HG03521 (cell line): ENCODE data around the gene SHISA4.
"Not testable (repeated sequence)": the region's sequence is repeated elsewhere in the genome, so short reads cannot be mapped to it uniquely, and the experiment has no call there.

Source experiments
- ATAC-seq: cut with Tn5 transposase; IDR thresholded peaks from one replicate; pipeline ENCODE4 v1.9.1; 2021; ENCODE audit warnings: mild to moderate bottlenecking, moderate library complexity; ENCODE audit not compliant: unreplicated experiment

SHISA4 gene

DNA sequence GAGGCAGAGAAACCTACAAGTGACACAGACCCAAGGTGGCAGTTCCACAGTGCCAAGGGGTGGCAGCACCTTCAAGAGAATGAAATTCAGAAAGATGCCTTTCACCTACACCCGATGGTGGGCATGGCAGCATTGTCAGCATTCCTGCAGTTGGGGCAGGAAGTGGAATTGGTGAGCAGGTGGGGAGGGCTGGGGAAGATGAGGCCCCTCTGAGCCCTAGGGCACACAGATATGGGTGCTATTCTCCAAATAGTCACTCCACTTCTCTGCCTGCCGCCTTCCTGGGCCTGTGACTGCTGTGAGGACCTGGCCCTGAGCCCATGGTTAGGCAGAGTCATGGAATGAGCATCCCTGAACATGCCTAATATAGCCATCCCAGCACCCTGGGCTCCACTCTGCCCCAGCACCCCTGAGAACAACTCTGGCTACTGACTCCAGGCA lies 8.3 kb downstream of the SHISA4 start:
- no peak for ATAC-seq

DNA sequence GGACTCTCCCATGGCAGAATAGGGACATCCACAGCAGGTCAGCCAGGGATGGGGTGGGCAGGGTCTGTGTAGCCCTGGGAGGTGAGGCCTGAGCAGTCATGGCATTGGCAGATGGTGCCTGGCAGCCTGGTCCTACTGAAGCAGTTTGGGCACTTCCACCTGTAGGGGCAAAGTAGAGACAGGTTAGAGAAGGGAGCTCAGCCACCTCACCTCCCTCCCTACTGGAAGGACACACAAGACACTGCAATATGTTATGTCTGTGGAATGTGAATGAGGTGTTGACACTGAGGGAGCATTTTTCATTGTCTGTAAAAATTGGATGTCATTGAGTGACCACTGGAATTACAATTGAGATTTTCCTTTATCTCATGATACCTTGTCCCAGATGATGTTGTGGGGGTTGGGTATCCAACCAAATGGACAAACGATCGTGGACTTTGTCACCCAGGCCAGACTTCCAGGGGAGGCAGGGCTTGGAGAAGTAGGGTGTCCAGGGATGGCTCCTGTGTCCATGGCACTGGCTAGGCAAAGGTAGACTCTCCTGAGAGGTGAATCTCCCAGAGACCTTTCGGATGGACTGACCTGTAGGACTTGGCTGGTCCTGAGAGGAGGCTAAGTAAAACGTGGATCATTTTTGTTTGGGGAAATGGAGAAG lies 9.7 kb downstream of the SHISA4 start:
- ATAC-seq, result no peak

DNA sequence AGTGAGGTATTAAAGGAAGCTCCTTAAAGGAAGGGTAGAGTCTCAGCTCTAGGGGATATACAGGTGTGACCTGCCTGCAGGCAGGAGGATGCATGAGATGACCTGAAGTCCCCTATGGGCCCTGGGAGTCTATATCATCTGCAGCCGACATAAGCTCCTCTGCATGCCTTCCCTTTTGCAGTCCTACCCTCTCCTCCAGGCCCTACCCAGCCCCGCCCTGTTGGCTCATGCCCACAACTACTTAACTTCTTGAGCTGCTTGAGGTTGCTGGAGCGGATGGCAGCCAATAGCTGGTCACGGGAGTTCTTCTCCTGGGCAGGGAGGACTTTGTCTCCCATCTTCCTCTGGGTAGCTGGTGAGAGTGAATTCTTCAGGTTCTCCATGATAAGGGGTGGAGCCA lies 10.3 kb downstream of the SHISA4 start:
- no peak for ATAC-seq

DNA sequence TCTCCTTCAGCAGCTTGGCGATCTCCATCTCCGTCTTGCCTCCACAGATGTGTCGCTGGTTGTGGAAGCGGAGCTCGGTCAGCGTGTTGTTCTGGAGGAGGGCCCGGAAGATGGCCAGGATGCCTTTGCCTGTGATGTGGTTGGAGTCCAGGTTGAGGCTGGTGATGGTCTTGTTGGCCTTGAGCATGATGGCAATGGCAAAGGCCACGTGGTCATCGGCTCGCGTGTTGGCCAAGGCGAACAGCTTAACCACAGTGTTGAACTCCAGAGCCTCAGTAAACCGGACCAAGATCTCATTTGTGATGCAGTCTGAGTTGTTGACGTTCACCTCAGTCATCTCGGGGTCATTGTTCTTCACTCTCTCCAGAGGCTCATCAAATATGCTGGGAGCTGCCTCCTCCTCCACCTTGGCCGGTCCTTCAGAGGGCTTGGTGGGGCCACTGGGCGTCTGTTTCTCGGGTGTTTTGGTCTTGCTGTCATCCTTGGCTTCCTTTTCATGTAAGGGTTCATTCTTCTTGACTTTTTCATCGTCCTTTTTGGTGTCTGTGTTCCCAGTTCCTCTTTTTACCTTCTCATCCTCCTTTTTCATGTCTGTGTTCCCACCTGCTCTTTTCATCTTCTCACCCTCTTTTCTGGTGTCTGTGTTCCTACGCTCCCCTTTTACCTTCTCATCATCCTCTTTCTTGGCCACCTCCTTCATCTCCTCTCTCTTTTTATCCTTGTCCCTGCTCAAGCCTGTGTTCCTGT lies 11.2 kb downstream of the SHISA4 start:
- no peak for ATAC-seq

DNA sequence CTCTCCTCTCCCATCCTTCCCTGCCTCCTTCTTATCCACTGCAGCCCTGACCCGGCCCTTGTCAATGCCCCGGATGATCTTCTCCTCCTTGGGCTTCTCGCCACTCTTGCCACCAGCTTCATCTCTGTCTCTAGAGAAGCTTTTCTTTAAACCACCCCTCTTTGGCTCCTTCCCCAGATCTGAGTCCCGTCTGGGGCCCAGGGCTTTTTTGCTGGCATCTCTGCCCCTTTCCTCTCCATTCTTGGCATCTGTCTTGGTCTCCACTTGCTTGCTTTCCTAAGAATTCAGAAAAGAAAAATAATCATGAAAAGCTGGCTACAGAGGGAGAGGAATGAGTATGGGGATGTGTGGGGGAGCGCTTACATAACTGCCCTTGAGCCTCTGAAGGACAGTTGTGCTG lies 11.8 kb downstream of the SHISA4 start:
- no peak for ATAC-seq

DNA sequence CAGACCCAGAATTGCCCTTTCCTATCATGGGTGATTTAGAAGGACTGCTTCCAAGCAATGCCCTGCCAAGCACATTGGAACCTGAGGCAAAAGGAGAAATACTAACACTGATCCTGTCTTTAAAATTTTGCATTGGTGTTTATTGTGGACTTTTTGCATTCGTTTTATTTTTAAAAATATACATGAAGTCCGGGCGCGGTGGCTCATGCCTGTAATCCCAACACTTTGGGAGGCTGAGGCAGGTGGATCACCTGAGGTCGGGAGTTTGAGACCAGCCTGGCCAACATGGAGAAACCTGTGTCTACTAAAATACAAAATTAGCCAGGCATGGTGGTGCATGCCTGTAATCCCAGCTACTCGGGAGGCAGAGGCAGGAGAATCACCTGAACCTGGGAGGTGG lies 12.3 kb downstream of the SHISA4 start:
- ATAC-seq, result not testable (repeated sequence)

DNA sequence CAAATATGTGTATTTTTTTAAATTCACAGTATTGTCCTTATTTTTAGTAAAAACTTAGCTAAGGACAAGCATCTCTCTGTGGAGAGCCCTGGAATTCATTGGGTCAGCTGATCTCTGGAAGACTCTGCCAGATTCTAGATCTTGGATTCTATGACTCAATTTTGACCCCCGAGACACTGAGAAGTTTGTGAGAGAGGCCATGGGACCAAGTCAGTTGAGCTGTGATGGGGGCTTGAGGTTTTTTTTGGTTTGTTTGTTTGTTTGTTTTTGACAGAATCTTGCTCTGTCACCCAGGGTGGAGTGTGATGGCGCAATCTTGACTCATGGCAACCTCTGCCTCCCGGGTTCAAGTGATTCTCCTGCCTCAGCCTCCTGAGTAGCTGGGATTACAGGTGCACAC lies 13.5 kb downstream of the SHISA4 start:
- ATAC-seq, result no peak

DNA sequence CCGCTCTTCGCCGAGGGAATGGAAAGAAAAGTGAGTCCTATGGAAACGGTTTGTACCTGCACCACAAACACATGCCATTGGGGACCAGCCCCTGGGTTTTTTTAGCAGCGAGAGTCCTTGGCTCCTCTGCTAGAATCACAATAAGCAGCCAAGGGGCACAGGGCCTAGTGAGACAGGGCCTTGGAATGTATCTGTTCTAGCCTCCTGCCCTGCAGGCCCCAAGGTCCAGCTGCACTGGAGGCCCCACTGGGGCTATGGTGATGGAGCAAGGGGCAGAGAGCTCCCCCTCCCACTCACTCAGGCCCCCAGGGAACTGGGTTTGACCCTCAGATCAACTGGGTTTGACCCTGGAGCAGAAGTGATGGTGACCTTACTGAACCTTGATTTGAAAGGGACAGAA lies 14.4 kb downstream of the SHISA4 start:
- no peak for ATAC-seq

DNA sequence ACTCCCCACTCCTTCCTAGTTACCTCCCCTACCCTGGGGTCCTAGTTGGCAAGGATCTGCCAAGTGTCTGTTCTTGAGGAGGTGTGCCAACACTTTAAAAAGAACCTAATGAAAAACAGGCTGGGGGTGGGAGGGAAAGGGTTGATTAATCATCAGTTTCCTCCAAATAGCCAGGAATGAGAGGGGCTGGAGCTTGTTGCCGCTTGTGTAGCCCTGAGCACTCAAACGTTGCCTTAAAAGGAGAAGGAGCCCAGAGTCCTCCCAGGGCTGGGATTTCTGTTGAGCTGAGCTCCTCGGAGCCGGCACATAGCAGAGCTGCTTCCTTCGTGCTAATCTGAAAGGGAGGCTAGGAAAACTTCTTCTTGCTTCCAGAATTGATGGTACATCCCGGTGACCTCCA lies 15.9 kb downstream of the SHISA4 start:
- ATAC-seq, result no peak

DNA sequence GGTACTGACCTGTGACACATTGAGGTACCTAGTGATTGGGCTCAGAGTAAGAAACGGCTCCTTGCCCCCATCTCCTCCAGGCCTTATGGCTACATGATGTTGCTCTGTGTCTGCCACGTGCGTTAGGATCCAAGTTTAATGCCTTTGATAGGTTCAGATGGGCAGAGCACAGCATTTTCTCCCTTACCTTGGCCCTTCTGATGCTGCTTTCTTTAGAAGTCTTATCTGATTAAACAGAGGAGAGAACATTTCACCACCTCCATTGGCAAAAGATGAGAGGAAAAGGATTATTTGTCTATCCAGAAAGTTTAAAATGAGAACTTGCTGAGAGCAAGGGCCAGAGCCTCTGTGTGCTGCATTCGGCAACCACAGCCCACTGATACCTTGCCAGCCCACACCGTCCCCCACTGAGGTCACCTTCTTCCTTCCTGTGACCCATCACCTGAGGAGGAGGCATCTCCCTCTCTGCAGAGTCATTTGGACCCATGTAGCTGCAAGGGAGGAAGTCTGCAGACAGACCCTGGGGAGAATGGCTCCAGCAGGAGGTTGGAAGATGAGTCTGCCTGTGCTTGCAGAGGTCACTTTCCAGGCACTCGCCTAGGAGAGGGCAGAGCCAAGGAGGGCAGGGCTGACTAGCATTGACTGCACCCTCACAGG lies 16.7 kb downstream of the SHISA4 start:
- no peak for ATAC-seq

DNA sequence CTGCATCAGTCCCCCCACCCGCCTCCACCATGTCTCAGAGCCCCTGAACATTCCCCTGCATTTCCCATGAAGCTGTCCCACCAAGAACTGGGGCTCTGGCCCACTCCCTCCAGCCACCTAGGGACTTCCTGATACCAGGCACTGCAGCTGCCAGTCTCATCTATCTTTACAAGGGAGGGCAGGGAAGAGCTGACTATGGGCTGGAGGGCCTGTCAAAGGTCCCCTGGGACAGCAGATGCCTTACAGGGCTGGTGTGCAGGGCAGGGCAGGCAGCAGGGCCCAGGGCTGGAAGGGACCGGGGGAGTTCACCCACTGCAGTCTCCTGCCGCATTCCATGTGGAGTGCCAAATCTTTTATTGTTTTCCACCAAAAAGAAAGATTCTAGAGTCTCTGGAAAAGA lies 17.6 kb downstream of the SHISA4 start:
- ATAC-seq, result no peak

DNA sequence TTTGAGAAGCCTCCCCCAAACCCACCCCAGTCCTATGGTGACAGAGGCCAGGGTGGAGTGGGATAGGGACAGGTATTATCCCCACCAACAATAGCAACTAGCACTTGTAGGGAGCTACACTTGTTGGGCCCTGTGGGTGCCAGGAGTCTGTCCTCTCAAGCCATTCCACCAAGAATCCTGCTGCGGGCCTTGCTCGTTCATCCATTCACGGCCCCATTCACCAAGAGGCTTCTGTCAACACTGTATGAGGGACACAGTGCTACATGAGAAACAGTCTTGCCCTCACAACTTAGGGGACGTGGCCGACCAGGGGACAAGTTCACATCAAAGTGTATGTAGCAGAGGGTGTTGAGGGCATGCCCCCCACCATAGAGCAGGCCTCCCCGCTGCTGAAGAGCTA lies 18.9 kb downstream of the SHISA4 start:
- no peak for ATAC-seq

DNA sequence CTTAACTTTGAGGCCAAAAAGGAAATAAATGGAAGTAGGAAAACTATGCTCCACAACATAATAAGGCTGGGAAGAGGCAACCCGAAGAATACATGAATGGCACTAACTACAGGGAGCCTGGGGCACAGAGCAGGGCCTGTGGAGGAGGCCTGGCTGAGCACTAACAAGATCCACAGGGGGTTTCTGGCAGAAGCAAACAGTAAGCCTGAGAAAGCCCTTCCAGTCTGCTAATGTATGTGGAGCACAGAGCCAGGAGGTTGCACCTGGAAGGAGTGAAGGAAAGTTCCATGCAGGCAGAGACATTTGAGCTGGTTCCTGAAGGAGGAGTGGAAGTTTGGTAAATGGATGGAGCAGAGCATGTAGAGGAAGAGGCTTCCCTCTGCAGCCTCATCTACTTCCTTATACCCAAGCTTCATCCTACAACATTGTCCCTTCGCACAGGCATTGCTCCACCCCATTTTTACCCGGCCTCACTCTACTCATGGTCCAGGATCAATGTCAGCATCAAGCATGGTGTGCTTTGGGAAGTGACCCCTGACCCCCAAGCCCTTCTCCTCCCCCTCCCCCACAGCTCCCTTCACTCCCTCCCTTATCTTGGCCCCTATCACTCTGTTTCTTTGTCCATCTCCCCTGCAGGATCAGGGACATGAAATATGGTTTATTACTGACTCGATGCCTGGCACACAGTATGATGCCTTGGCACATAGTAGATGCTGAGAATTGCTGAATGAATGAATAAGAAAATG lies 23.3 kb downstream of the SHISA4 start:
- no peak for ATAC-seq

DNA sequence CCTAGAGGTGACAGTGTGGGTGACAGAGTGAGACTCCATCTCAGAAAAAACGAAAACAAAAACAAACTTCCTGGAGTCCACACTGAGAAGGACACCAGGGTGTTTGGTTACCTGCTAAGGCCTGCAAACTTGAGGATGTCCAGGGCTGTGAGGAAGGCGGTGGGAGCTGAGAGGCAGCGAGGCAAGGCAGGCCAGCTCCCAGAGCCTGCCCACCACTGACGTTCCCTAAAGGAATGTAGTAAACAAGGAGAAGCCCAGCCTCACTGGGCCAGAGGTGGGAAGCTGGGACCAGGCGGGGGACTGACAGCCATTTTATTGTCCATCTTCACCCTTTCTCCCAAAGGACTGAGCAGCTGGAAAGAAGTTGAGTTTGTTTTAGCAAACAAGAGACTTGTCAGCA lies 24.1 kb downstream of the SHISA4 start:
- ATAC-seq, result no peak

DNA sequence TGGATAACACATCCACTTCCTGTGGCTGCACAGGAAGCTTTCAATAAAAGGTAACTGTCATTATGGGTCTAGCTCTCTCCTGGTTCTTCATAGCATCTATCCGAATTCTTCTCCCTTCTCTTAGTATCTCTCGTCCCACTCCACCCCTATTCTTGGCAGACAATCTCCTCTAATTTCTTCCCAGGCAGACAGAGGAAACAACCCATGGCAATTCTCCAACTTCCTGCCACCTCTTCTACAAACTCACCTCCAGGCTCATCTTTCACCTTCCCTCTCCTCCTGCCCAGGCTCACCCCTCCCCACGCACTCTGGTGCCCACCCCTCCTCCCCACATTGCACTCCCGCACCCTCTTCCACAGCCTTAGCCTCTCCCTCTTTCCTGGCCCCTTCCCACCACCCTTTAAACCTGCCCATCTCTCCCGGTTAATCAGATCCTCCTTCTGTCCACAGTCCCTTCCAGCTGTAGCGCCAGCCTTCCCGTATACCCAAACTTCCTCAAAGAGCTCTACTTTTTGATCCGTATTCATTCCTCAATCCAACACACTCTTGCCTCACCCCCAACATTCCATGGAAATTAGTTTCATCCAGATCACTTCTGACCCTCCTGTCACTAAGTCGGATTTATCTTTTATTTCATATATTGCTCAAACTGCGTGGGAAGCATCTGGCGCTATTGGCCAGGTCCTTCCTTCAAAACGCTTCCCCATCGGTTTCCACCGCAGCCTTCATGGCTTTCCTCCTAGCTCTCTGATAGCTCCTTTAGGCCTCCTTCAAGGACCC lies 25.9 kb downstream of the SHISA4 start:
- no peak for ATAC-seq

DNA sequence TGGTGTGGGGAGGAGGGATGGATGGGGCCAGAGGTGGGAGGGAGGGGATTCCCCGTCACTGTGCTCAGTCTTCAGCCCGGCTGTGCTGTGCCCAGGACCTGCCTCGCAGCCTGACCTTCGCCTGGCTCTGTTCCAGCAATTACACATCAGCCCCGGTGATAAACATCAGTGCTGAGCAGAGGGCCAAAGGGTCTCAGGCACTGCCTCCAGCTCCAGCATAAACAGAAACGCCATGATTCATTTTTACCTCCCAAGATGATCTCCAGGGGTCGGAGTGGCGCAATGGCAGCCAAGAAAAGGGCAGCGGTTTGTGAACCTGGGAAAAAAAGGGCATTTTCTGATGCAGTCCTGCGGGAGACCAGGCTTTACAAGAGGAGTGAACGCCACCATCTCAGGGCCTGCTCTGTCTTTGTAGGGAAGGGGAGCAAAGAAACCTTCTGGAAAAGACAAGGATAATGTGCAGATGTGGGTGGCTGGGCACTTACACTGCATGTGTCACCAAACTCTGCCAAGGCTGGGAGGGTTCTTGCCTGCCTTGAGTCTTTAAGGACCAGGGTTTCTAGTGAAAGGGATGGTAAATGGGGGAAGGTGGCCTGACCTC lies 28.1 kb downstream of the SHISA4 start:
- ATAC-seq, result no peak

DNA sequence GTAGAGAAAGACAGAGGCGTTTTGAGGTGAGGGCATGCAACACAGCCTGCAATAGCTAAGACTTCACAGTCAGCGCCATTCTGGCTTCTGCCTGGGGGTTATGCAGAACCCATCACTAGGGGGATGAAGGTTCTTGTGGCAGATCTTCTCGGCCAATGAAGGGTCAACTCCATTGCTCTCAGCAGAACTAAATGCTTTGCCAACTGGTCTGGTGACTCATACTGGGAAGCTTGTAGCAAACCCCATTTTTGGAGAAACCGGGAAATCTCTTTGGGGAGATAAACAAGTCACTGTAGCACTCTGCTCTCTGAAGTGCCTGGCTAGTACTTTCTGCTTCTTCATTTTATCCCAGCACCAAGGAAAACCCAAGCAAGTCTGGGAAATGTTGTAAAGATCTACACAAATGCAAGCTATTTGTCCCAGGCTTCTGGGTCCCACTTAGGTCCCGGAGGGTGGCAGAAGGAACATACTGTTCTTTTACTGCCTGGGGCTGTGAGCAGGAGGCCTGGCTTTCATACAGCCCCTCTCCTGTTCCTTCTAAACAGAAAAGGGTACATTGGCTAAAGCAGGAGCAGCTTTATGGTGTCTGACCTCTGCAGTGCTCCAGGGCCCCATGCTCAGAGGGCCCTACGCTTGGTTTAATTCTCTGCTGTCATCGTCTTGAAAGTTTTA lies 28.8 kb downstream of the SHISA4 start:
- no peak for ATAC-seq

DNA sequence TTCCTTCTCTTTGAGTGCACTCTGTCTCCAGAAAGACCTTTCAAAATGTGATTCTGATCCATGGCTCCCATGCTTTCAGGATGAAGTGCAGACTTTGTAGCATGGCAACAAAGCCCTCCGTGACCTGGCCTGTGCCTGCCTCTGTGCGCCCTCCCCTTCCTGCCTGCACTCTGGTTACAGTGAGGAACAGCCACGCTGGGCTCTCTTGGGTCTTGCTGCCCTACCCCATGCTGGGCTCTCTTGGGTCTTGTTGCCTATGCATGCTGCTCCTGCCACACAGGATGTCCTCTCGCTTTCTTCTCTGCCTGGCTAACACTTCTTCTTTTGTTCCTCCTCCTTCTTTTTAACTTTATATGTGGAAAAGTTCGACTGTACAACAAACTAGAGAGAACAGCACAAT lies 29.6 kb downstream of the SHISA4 start:
- ATAC-seq, result no peak

DNA sequence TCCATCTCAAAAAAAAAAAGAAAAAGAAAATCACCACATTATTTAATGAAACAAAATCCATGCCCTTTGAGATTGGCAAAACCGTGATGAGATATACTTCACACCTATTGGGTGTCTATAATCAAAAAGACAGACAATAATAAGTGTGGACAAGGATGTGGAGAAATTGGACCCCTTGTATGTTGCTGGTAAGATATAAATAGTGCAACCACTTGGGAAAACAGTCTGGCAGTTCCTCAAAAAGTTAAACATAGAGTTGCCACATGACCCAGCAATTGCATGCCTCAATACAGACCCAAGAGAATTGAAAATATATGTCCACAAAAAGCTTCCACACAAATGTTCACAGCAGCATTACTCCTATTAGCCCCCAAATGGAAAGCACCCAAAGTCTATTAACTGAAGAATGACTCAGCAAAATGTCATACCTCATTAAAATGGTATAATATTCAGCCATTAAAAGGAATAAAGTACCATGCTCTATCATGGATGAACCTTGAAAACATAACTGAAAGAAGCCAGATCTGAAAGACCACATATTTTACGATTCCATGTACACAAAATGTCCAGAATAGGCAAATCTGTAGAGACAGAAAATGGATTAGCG lies 33.4 kb downstream of the SHISA4 start:
- no peak for ATAC-seq

DNA sequence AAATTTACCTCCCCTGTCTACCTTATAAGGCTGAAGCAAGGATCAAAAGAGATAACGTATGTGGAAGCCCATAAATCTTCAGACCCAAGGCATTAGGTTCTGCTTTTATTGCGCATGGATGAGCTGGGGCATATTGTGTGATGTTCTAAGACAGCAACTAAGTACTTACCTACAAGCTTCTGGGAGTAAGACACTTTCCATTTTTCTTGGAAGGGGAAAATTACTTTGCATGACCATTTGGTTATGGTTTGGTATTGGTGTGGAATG lies 36.5 kb downstream of the SHISA4 start:
- ATAC-seq, result no peak
